GM19324 (cell line): ENCODE measurements around the gene RASAL2.
"Not testable (repeated sequence)": the region's sequence is repeated elsewhere in the genome, so short reads cannot be mapped to it uniquely, and the experiment has no call there.

ENCODE experiments used
- ATAC-seq: cut with Tn5 transposase; IDR thresholded peaks from one replicate; pipeline ENCODE4 v1.9.1; 2021; ENCODE audit warnings: mild to moderate bottlenecking, moderate library complexity; ENCODE audit not compliant: unreplicated experiment, low FRiP score

Gene RASAL2

DNA sequence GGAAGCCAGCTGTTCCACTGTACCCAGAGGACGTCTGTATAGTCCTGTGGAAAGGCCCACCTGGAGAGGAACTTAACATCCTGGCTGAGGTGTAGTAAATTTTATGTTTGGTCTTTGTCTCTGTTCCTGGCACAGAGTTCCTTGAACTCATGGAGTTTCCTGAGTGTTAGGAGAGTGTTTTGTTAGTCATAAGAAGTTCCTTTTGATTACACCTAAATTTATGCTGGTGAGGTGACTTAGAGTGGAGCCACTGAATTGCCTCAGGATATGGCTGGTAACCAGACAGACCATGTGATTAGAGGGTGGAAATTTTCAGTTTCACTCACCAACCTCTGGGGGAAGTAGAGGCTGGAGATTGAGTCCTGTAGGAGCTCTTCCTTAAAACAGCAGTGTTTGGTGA, 57.9 kb downstream of the RASAL2 start:
- ATAC-seq: no peak

DNA sequence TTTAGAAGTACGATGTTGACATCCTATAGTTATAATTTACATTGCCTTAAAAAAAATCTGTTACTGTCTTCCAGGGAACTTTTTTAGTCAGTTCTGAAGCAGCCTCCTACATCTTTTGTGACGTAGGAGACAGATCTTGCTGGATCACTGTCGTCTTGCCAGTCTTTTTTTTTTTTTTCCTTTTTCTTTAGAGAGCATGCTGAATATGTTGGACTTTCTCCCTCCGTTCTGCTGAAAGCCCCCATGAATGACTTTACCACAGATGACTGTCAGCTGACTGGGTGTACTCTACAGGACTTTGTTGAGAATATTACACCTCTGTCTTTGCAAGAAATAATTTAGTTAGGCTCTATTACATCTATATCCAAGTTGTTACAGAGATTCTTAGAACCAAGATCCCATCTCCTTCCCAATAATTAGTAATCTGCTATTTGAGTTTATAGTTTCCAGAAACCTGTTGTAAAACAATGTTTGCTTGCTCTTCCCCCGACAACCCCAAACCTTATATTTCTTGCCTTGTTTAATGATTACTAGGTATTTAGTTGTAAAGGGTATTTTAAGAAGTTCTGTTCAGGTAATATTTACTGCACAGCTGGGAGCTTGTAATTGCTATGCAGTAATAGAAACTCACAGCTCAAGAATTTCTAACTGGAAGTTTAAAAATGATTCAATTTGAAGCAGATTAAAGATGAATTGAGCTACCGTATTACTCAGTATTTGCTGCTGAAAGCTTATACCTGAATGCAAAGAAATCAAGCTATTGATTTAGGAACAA, 61.8 kb downstream of the RASAL2 start:
- ATAC-seq: no peak

DNA sequence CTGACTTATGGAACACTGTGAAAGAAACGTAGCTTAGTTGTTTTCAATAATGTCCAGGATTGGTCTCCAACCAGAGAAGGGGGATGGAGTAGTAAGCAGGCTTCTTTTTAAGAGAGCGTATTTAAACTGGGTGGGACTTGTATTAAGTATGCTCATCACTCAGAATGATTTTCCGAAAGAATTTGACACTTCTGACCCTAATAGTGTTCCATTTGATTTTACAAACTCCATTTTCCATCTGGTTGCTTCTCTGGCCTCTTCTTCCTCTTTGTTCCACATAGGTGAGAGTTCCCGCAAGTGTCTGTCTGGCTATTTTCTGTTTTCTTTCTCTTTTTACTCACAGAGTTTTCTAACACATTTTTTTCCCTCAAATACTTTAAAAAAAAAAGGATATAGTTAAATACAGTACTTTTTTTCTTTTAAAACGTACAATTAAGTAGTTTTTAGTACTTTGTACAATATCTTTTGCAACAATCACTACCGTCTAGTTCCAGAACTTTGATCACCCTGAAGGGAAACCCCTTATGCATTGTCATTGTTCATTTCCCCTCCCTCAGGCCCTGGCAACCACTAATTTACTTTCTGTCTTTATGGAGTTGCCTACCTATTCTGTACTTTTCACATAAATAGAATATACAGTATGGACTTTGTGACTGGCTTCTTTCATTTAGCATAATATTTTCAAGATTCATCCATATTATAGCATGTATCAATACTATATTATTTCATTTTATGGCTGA, 67.0 kb downstream of the RASAL2 start:
- no peak for ATAC-seq

DNA sequence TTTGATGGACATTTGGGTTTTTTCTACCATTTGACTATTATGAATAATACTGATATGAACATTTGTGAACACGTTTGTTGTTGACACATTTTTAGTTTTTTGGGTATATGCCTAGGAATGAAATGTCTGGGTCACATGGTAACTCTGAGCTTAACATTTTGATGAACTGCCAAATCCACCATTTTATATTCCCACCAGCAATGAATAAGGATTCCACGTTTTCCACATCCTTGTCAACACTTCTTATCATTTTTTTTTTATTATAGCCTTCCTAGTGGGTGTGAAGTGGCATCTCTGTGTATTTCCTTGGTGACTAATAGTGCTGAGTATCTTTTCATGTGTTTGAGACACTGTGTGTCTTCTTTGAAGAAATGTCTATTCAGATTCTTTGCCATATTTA, 67.6 kb downstream of the RASAL2 start:
- ATAC-seq: no peak

DNA sequence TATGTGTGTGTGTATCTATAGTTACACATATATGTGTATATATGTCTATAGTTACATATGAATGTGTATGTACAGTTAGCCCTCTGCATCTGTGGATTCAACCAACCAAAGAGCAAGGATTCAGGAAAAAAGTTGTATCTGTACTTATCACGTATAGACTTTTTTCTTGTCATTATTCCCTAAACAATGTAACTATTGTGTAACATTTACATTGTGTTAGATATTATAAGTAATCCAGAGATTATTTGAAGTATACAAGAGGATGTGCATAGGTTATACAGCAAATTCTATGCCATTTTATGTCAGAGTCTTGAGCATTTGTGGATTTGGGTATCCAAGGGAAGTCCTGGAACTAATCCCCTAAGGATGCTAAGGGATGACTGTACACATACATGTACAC, 71.3 kb downstream of the RASAL2 start:
- no peak for ATAC-seq

DNA sequence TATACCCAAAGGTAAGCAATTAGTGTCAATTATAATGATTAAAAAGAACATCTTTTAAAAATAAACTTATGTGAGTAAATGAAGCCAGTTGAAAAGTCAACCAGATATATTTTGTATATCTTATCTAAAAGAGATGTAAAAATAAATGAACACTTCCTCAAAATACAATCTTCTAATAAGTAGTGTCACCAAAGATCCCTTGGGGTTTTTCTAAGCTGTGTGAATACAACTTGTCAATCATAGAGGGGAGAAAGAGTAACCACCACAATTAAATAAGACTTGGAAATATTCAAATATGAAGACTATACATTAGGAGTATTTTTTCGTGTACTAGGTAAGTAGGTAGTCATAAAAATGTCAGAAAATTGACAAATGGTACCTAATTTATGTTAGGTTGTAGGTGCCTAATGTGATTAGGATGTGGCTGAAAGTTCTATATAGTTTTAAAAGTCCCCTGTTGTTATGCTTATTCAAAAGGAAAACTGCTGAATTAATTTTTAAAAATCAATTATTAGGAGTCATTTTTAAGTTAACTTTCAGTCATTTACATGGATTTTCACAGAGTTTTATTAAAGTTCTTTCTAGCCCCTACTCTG, 72.6 kb downstream of the RASAL2 start:
- ATAC-seq: no peak

DNA sequence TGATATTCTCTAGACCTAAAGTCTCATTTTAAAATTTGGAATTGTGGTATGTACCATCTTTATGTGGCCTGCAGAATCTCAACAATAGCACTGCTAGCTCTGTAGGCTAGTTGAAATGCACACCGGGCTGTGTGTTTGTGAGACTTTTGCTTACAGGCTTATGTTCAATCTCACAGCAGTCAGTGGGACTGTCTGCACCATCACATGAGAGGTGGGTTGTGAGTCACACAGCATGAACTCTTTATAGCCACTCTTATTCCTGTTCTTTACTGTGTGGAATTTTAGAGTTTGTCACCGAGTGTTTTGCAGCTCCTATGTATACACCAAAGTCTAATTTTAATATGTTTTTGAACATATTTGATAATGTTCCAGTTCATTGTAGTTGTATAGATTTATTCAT, 74.6 kb downstream of the RASAL2 start:
- no peak for ATAC-seq

DNA sequence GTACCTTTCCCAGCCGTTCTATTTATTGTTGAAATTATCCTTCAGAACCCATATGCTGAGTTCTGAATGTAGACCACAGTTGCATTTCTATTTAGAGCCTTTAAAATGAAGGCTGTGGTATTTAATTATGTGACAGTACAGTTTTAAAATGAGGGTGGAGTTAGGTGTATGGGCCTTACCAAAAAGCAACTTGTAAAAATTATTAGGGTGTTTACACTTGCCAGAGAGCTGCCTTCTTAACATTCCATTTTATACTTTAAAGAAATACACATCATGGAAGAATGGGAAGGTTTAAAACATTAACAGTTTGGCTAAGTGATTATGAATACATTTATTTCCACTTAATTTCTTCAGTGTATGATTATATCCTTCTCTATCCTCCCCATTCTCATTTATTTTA, 75.7 kb downstream of the RASAL2 start:
- ATAC-seq: no peak

DNA sequence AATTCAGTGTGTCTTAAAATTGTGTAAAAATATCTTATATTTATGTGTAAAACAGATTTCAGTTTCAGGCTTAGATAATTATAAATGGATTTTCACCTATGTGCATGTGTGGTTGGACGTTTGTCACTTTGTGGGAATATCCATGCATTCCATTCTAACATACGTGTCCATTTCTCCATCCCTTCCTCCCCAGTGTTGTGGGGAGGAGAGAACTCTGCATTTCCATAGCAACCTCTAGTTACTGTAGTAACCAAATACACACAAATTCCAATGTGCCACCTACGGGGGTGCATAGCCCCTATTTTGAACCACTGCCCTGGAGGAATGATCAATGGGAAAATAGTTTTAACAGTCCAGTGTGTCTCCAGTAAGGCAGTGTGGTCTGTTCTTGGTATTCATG, 79.0 kb downstream of the RASAL2 start:
- ATAC-seq: no peak

DNA sequence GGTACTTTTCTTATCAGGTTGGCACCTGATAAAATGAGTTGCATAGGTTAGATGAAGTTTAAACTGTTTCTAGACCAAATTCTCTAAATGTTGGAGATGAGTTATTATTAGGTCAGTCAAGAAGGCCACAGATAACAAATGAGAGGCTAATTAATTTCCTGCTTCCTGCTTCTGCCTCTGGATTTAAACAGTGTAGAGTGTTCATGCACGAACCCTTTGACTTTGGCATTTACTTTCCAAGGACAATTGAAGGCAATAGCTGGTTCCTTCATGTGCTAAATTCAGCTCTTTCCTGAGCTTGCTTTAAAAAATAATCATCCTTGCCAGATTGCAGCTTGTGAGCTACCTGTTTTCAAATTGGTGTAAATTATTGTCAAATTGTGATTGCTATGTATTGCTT, 80.6 kb downstream of the RASAL2 start:
- no peak for ATAC-seq

DNA sequence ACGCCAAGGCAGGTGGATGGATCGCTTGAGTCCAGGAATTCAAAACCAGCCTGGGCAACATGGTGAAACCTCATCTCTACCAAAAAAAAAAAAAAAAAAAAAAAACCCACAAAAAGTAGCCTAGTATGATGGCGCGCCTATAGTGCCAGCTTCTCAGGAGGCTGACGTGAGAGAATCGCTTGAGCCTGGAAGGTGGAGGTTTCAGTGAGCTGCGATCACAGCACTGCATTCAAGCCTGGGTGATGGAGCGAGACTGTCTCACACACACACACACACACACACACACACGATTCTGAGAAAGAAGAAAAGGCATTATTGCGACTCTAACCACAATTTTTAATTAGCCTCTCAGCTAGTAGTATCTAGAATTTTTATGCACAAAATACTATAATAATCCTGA, 86.5 kb downstream of the RASAL2 start:
- no peak for ATAC-seq

DNA sequence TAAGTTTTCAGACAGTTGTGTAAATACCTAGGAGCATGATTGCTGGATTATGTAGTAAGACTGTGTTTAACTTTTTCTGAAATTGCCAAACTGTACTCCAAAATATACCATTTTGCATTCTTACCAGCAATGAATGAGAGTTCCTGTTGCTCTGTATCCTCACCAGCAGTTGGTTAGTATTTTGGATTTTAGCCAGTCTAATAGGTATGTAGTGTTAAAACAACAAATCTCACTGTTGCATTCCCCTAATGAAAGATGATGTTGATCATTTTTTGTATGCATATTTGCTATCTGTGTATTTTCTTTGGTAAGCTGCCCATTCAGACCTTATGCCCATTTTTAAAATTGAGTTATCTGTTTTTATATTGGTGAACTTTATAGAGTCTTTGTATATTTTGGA, 89.9 kb downstream of the RASAL2 start:
- no peak for ATAC-seq

DNA sequence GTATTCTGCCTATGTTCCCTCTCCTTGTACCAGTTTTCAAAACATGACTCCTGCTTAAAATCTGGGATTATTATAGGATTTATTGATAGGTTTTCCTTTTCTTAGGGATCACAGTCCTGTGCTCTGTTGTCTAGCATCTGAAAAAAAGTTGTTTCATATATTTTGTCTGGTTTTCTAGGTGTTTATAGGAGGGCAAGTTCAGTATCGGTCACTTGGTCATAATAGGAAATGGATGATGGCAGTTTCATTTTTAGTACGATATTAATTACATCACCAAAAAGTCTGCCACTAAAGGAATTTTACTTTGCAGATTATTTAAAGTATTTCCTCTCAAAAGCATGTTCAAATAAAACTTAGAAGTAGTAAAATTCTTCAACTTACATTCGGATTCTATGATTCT, 94.4 kb downstream of the RASAL2 start:
- ATAC-seq: no peak

DNA sequence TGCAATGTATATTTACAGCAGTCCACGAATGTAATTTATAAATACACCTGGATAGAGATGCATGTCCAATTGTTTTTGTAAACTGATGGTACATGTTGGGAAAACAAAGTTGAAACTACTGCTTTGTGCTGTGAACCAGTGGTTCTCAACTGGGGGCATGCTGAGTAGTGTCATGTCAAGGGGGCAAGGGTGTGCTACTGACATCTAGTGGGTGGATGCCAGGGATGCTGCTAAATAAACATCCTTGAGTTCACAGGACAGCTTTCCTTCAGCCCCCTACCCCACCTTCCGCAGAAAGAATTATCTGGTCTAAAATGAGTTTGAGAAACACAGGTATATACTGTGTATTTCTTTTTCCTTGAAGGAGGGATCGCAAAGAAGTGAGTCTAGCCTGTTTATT, 95.9 kb downstream of the RASAL2 start:
- ATAC-seq: no peak

DNA sequence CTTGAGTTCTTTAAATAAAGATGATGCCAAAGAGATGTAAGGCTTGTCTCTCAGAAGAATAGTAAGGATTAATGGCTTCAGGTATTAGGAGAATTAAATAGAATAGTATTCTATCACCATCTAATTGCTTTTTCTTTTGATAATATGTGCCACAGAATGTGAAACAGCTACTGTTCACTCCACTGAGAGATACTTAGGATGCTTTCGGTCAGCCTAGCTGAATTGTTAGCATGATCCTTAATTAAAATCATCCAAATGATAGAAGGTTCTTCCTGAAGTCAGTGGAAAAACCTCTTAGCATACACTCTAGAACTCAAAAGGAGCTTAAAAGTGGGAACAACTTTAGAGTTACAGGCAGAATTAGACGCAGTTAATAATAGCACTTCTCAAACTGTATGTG, 97.0 kb downstream of the RASAL2 start:
- ATAC-seq: no peak

DNA sequence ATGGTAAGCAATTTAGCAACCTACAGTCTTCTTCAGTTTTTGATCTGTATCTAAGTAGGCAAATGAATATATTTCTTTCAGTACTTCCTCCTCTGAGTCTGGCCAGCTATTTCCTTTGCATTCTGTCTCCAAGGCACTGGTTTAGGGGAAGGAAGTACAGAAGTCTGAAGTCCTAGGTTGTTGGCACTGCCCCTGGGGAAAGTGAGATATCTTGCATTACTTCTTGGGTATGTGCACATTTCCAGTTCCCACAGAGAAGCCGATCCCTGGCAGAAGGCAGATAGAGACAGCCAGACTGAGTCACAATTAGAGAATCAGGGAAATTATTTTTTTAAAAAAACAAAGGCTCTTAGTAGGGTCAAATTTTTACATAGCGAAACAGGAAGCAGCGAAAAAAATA, 98.8 kb downstream of the RASAL2 start:
- ATAC-seq: no peak

DNA sequence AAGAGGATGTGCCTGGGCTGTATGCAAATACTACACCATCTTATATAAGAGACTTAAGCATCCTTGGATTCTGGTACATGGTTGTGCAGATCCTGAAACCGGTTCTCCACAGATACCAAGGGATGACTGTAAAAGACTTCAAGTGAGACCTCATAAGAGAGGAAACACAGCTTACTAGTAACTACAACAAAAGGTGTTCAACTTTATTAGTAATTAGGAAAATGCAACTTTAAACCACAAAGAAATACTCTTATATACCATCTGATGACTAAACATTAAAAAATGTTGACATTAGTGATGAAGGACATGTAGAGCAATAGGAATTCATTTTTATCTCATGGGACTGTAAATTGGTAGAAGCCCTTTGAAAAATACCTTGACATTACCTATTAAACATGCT, 102.7 kb downstream of the RASAL2 start:
- no peak for ATAC-seq

DNA sequence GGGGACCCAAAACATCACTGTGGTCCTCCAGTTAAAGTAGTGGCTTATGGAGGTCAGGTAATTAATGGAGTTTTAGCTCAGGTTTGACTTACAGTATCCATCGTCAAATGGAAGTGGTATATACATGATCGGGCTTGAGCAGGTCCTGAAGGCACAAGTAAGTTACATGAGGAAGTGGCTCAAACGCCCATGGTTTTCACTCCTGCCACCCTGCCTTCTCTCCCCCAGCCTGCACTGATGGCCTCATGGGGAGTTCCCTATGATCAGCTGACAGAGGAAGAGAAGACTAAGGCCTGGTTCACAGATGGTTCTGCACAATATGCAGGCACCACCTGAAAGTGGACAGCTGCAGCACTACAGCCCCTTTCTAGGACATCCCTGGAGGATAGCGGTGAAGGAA, 108.2 kb downstream of the RASAL2 start:
- not testable (repeated sequence) for ATAC-seq

DNA sequence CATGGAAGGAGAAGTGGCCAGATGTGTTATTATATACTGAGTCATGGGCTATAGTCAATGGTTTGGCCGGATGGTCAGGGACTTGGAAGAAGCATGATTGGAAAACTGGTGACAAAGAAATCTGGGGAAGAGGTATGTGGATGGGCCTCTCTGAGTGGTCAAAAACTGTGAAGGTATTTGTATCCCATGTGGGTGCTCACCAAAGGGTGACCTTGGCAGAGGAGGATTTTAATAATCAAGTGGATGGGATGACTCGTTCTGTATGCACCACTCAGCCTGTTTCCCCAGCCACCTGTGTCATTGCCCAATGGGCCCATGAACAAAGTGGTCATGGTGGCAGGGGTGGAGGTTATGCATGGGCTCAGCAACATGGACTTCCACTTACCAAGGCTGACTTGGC, 108.6 kb downstream of the RASAL2 start:
- ATAC-seq: not testable (repeated sequence)

DNA sequence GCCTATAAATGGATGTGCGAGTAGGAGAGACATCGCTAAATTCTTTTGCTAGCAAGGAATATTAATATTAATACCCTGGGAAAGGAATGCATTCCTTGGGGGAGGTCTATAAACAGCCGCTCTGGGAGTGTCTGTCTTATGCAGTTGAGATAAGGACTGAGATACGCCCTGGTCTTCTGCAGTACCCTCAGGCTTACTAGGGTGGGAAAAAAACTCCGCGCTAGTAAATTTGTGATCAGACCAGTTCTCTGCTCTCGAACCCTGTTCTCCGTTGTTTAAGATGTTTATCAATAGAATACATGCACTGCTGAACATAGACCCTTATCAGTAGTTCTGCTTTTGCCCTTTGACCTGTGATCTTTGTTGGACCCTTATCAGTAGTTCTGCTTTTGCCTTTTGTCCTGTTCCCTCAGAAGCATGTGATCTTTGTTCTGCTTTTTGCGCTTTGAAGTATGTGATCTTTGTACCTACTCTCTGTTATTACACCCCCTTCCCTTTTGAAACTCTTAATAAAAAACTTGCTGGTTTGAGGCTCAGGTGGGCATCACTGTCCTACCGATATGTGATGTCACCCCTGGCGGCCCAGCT, 114.5 kb downstream of the RASAL2 start:
- ATAC-seq: not testable (repeated sequence)

DNA sequence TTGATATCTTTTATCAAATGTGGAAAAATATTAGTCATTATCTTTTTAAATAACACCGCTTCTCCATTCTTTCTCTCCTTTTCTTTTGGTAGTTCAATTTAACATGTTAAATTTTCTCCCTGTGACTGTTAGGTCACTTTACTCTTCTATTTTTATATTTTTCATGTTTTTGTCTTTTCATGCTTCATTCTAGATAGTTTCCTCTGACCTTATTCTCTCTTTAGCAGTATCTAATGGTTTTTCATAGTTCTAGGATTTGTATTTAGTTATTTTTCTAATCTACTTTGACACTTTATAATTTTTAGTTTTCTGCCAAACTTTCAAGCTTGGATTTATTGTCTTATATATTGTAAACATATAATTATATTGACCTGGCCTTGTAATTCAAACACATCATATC, 116.0 kb downstream of the RASAL2 start:
- no peak for ATAC-seq
